Activated CD8-positive, alpha-beta T cell treated with anti-CD3 and anti-CD28 coated beads, Interleukin-2, amount 10 ng/mL, durations not matched to agents 7 days and 5 days (primary cell): Measurements from ENCODE around the gene UGGT2. TPM values are rescaled to one million over a fixed set of nuclear protein-coding genes. Genes with fewer than 3 reads are reported as not detected.
"Not testable (repeated sequence)": the region's sequence is repeated elsewhere in the genome, so short reads cannot be mapped to it uniquely, and the experiment has no call there.

ENCODE experiments used
- ATAC-seq: fragments of 150-1000 bp; cut with Tn5 transposase; one replicate; pipeline ENCODE4 v1.10.0; 2021; ENCODE audit warnings: moderate library complexity
- CTCF ChIA-PET: fragments of 350-600 bp; sonication (Branson Sonifier 250); formaldehyde crosslinking; loops from one replicate; lab custom pipeline; 2021; ENCODE audit warnings: antibody characterized with exemption; lab: Charles Lee
- POLR2A ChIA-PET: fragments of 350-600 bp; sonication (Branson Sonifier 250); formaldehyde crosslinking; loops from one replicate; lab custom pipeline; 2021; ENCODE audit warnings: antibody characterized with exemption; lab: Charles Lee
- DNase-seq: peaks from one replicate; pipeline ENCODE4 v3.0.0-alpha.2; 2020
- H3K27ac Mint-ChIP-seq: one replicate; pipeline ENCODE4 v1.8.0; 2021; ENCODE audit warnings: mild to moderate bottlenecking, mixed read lengths
- H3K27me3 Mint-ChIP-seq: one replicate; pipeline ENCODE4 v1.8.0; 2021; ENCODE audit warnings: low read depth, mixed read lengths
- H3K36me3 Mint-ChIP-seq: one replicate; pipeline ENCODE4 v1.8.0; 2021; ENCODE audit warnings: low read depth, mixed read lengths
- H3K4me1 Mint-ChIP-seq: one replicate; pipeline ENCODE4 v1.8.0; 2021; ENCODE audit warnings: low read depth, mixed read lengths
- H3K4me3 Mint-ChIP-seq: one replicate; pipeline ENCODE4 v1.8.0; 2021; ENCODE audit warnings: mild to moderate bottlenecking, mixed read lengths
- H3K9me3 Mint-ChIP-seq: one replicate; pipeline ENCODE4 v1.8.0; 2022; ENCODE audit warnings: mixed read lengths; ENCODE audit not compliant: insufficient read depth
- total RNA-seq, 2 experiments: library from RNA; stranded (reverse); gene quantifications; one replicate each; pipeline ENCODE4 v1.2.3, GENCODE V29; 2021

The UGGT2 gene
- total RNA-seq, 2 experiments from 2014 or later = not detected

GRCh38 chr13:95950103-95950502 lies 103.1 kb downstream of the UGGT2 start:
- ATAC-seq = no peak
- Mint-ChIP-seq H3K27ac (no peak overlapping the region), H3K36me3 (no peaks in the 10 kb centered on the region), H3K9me3 (peaks cover 4% of the 10 kb centered on the region), H3K4me1 (no peaks in the 10 kb centered on the region), H3K27me3 (no peaks in the 10 kb centered on the region), H3K4me3 (no peak overlapping the region)
- no peak for DNase-seq
- ChIA-PET POLR2A (no interaction called here), CTCF (no interaction called here)

- no peak overlapping the region for H3K27ac Mint-ChIP-seq
- no peaks in the 10 kb centered on the region for H3K27me3 Mint-ChIP-seq
- no peak overlapping the region for H3K4me3 Mint-ChIP-seq
- H3K4me1 Mint-ChIP-seq = no peaks in the 10 kb centered on the region
- no peak for ATAC-seq
- no peak for DNase-seq
- ChIA-PET CTCF (no interaction called here), POLR2A (no interaction called here)
- H3K9me3 Mint-ChIP-seq = peaks cover 4% of the 10 kb centered on the region
- H3K36me3 Mint-ChIP-seq = no peaks in the 10 kb centered on the region
Observed at GRCh38 chr13:95948656-95949055, 104.5 kb downstream of the UGGT2 start.

GRCh38 chr13:95937714-95938320 lies 115.4 kb downstream of the UGGT2 start:
- ChIA-PET CTCF (no interaction called here), POLR2A (no interaction called here)
- Mint-ChIP-seq H3K27me3 (no peaks in the 10 kb centered on the region), H3K9me3 (no peaks in the 10 kb centered on the region), H3K4me1 (no peaks in the 10 kb centered on the region), H3K36me3 (no peaks in the 10 kb centered on the region), H3K4me3 (no peak overlapping the region), H3K27ac (no peak overlapping the region)
- no peak for DNase-seq
- no peak for ATAC-seq

GRCh38 chr13:95931300-95932025 lies 121.7 kb downstream of the UGGT2 start:
- DNase-seq (no peak), ATAC-seq (no peak)
- Mint-ChIP-seq H3K4me3 (no peak overlapping the region), H3K4me1 (no peaks in the 10 kb centered on the region), H3K27ac (no peak overlapping the region), H3K9me3 (peaks cover 8% of the 10 kb centered on the region), H3K27me3 (no peaks in the 10 kb centered on the region), H3K36me3 (no peaks in the 10 kb centered on the region)
- POLR2A ChIA-PET = no interaction called here
- CTCF ChIA-PET = no interaction called here

GRCh38 chr13:95929430-95929829 lies 123.8 kb downstream of the UGGT2 start:
- Mint-ChIP-seq H3K36me3 (no peaks in the 10 kb centered on the region), H3K27me3 (no peaks in the 10 kb centered on the region), H3K4me3 (no peak overlapping the region), H3K4me1 (no peaks in the 10 kb centered on the region), H3K9me3 (peaks cover 8% of the 10 kb centered on the region), H3K27ac (no peak overlapping the region)
- DNase-seq (no peak), ATAC-seq (no peak)
- ChIA-PET POLR2A (no interaction called here), CTCF (no interaction called here)

GRCh38 chr13:95928367-95928906 lies 124.8 kb downstream of the UGGT2 start:
- CTCF ChIA-PET, H3K27ac Mint-ChIP-seq, H3K9me3 Mint-ChIP-seq, H3K4me3 Mint-ChIP-seq, DNase-seq, H3K27me3 Mint-ChIP-seq, H3K4me1 Mint-ChIP-seq, POLR2A ChIA-PET, ATAC-seq, H3K36me3 Mint-ChIP-seq: not testable (repeated sequence)

GRCh38 chr13:95926231-95926630 lies 127.0 kb downstream of the UGGT2 start:
- DNase-seq (no peak), ATAC-seq (no peak)
- CTCF ChIA-PET = no interaction called here
- H3K27me3 Mint-ChIP-seq = no peaks in the 10 kb centered on the region
- H3K27ac Mint-ChIP-seq = no peak overlapping the region
- no peaks in the 10 kb centered on the region for H3K9me3 Mint-ChIP-seq
- H3K36me3 Mint-ChIP-seq = no peaks in the 10 kb centered on the region
- POLR2A ChIA-PET = no interaction called here
- no peaks in the 10 kb centered on the region for H3K4me1 Mint-ChIP-seq
- no peak overlapping the region for H3K4me3 Mint-ChIP-seq

- no peaks in the 10 kb centered on the region for H3K27me3 Mint-ChIP-seq
- DNase-seq (no peak), ATAC-seq (no peak)
- ChIA-PET POLR2A (no interaction called here), CTCF (no interaction called here)
- no peaks in the 10 kb centered on the region for H3K4me1 Mint-ChIP-seq
- no peak overlapping the region for H3K27ac Mint-ChIP-seq
- H3K4me3 Mint-ChIP-seq = no peak overlapping the region
- no peaks in the 10 kb centered on the region for H3K36me3 Mint-ChIP-seq
- H3K9me3 Mint-ChIP-seq = no peaks in the 10 kb centered on the region
Observed at GRCh38 chr13:95924389-95924994, 128.7 kb downstream of the UGGT2 start.

- CTCF ChIA-PET = no interaction called here
- DNase-seq = no peak
- Mint-ChIP-seq H3K27me3 (no peaks in the 10 kb centered on the region), H3K9me3 (no peaks in the 10 kb centered on the region), H3K4me3 (no peak overlapping the region), H3K4me1 (no peaks in the 10 kb centered on the region), H3K27ac (no peak overlapping the region), H3K36me3 (no peaks in the 10 kb centered on the region)
- POLR2A ChIA-PET = no interaction called here
- no peak for ATAC-seq
Observed at GRCh38 chr13:95921485-95921884, 131.7 kb downstream of the UGGT2 start.

GRCh38 chr13:95920485-95920884 lies 132.7 kb downstream of the UGGT2 start:
- POLR2A ChIA-PET = no interaction called here
- CTCF ChIA-PET = no interaction called here
- no peak overlapping the region for H3K4me3 Mint-ChIP-seq
- H3K27ac Mint-ChIP-seq = no peak overlapping the region
- no peaks in the 10 kb centered on the region for H3K36me3 Mint-ChIP-seq
- no peak for DNase-seq
- no peak for ATAC-seq
- H3K4me1 Mint-ChIP-seq = no peaks in the 10 kb centered on the region
- H3K9me3 Mint-ChIP-seq = no peaks in the 10 kb centered on the region
- H3K27me3 Mint-ChIP-seq = no peaks in the 10 kb centered on the region

- Mint-ChIP-seq H3K27me3 (no peaks in the 10 kb centered on the region), H3K4me1 (no peaks in the 10 kb centered on the region), H3K36me3 (no peaks in the 10 kb centered on the region), H3K27ac (no peak overlapping the region), H3K9me3 (no peaks in the 10 kb centered on the region), H3K4me3 (no peak overlapping the region)
- no peak for DNase-seq
- ChIA-PET CTCF (no interaction called here), POLR2A (no interaction called here)
- ATAC-seq = no peak
Observed at GRCh38 chr13:95918860-95919259, 134.3 kb downstream of the UGGT2 start.

- Mint-ChIP-seq H3K9me3 (no peaks in the 10 kb centered on the region), H3K27ac (no peak overlapping the region), H3K36me3 (no peaks in the 10 kb centered on the region), H3K4me3 (no peak overlapping the region), H3K27me3 (no peaks in the 10 kb centered on the region), H3K4me1 (no peaks in the 10 kb centered on the region)
- no peak for ATAC-seq
- POLR2A ChIA-PET = no interaction called here
- no peak for DNase-seq
- CTCF ChIA-PET = no interaction called here
Observed at GRCh38 chr13:95914991-95915501, 138.2 kb downstream of the UGGT2 start.
